Heart left ventricle (tissue), 16 donors: ENCODE data around the gene CCDC92B. TPM values are rescaled to one million over a fixed set of nuclear protein-coding genes. Genes with fewer than 3 reads are reported as not detected.
"Not testable (repeated sequence)": the region's sequence is repeated elsewhere in the genome, so short reads cannot be mapped to it uniquely, and the experiment has no call there.

Source experiments
- ATAC-seq, 4 donors: fragments of 200-7000 bp; cut with Tn5 transposase; one replicate each; pipeline ENCODE4 v1.9.1; 2020 to 2022; ENCODE audit warnings: moderate library complexity in 4 of 4, mild to moderate bottlenecking in 3 of 4, moderate number of reproducible peaks in 1 of 4
- DNase-seq, 5 donors: peaks; one replicate each; pipeline ENCODE4 v3.0.0-alpha.2; 2020
- H3K27ac ChIP-seq, 12 donors: fragments of 200-600 bp; sonication (generic) in 4 of 12; one replicate each; pipeline versions ENCODE4 v1.5.0 to v1.8.0; 2016 to 2022; ENCODE audit warnings: mild to moderate bottlenecking in 2 of 12
- H3K27me3 ChIP-seq, 9 donors: fragments of 200-600 bp; sonication (generic) in 2 of 9; one replicate each; pipeline versions ENCODE4 v1.5.1 to v1.8.0; 2016 to 2022; ENCODE audit warnings: mild to moderate bottlenecking in 3 of 9
- H3K36me3 ChIP-seq, 9 donors: fragments of 200-600 bp; sonication (generic) in 2 of 9; one replicate each; pipeline versions ENCODE4 v1.5.0 to v1.8.0; 2018 to 2022; ENCODE audit warnings: mild to moderate bottlenecking in 2 of 9
- H3K4me1 ChIP-seq, 12 donors: fragments of 200-600 bp; sonication (generic) in 4 of 12; one replicate each; pipeline versions ENCODE4 v1.5.0 to v1.8.0; 2016 to 2022; ENCODE audit warnings: mild to moderate bottlenecking in 3 of 12
- H3K4me3 ChIP-seq, 12 donors: fragments of 200-600 bp; sonication (generic) in 4 of 12; one replicate each; pipeline versions ENCODE4 v1.5.0 to v1.8.0; 2017 to 2022; ENCODE audit warnings: mild to moderate bottlenecking in 9 of 12, moderate library complexity in 4 of 12
- H3K9me3 ChIP-seq, 12 donors: fragments of 200-600 bp; sonication (generic) in 4 of 12; one replicate each; pipeline versions ENCODE4 v1.5.0 to v1.8.0; 2016 to 2022; ENCODE audit warnings: mild to moderate bottlenecking in 1 of 12
- CTCF ChIP-seq, 12 donors: fragments of 200-600 bp; sonication (generic) in 4 of 12; IDR thresholded peaks; one replicate each; pipeline versions ENCODE4 v1.5.0 to v1.8.0; 2018 to 2022; ENCODE audit warnings: antibody characterized with exemption in 12 of 12, mild to moderate bottlenecking in 5 of 12
- POLR2A ChIP-seq, 2 donors: fragments of 450-650 bp; IDR thresholded peaks; one replicate each; pipeline ENCODE4 v1.6.1; 2017; ENCODE audit warnings: antibody characterized with exemption in 2 of 2, mild to moderate bottlenecking in 2 of 2, moderate library complexity in 2 of 2
- WGBS, 4 donors: extraction: QIAGEN DNeasy Blood & Tissue Kit in 2 of 4; methylation state at CpG; one replicate each; pipeline versions ENCODE4 v1.1.5 to v1.1.7; 2013 to 2018; 5-methylcytosine and 5-hydroxymethylcytosine counted together
- intact Hi-C, 10 donors: fragments of 100-400 bp; cut with DNase I; formaldehyde crosslinking; loops; one replicate each; pipeline versions ENCODE4 v1.11.1 to v1.14.2; 2022
- microRNA counts, 2 donors: library from miRNA; unstranded; fragments of <30 nt; microRNA quantifications; one replicate each; lab custom pipeline; 2016
- microRNA-seq, 4 donors: library from miRNA; unstranded; fragments of <30 nt; microRNA quantifications; one replicate each; pipeline versions ENCODE4 to v1.2.0, GENCODE V29; 2017 to 2020
- polyA plus RNA-seq, 2 donors: library from polyadenylated mRNA; stranded (reverse); fragments of 200-250 nt; gene quantifications; one replicate each; pipeline ENCODE4 v1.2.3, GENCODE V29; 2013
- total RNA-seq, 9 donors: library from RNA; depleted of rRNA in 2 of 9; stranded (reverse); fragments of >200 nt in 2 of 9; fragmentation: NEBNext Ultra II Directional in 3 of 9; extraction: Animal tissue kit (Norgen Biotek cat#: 25700) in 3 of 9; gene quantifications; one replicate each; pipeline versions ENCODE4 v1.1.0 to v1.2.4, GENCODE V29; 2016 to 2023
- donor health status: ischemic (EF 13 %, LVEDD 7.1; RV severe dilation, severe dysfunction).
- donor health status: healthy with polysubstance abuse.
- donor health status: DM: no; HTN: yes; CAD: no.
- donor health status: DM: no; HTN: no; CAD: no.
- donor health status: ischemic (EF 25% LVEDD 6.9; RV normal size, moderate dysfunction).
- donor health status: ischemic (EF 25% LVEDD 5.7; RV mildly dilated, moderate dysfunction).
- donor health status: healthy.
- donor health status: DM: yes; HTN: yes; CAD: no.
- donor health status: ischemic (EF 35%, LVEDD 5.7; RV mildly dilated, moderate dysfunction).
- donor health status: nonischemic (EF 11% LVEDD 7.7; RV severe dilation, severe dysfunction).
- donor health status: DM: yes; HTN: yes; CAD: no.
- donor health status: PGD.
- donor health status: ischemic (EF 29% LVEDD 5.4; RV normal size, mild dysfunction).
- donor health status: nonischemic (EF 23%, LVEDD 6.1; RV moderate dilation, normal function).

Gene CCDC92B
- total and polyA plus RNA-seq, 11 donors, result 0.03 to 0.44 (median 0.18) TPM; not detected in 3

- WGBS, 4 donors, result 79 to 84% (median 82%) methylated on average over 3 of the region's 3 CpGs
- Histone ChIP-seq H3K4me1 (peaks cover 0 to 18% (median 9%) of the 10 kb centered on the region in 12 donors), H3K27me3 (no peaks in the 10 kb centered on the region), H3K4me3 (no peak overlapping the region), H3K9me3 (no peaks in the 10 kb centered on the region), H3K36me3 (peaks cover 3 to 77% (median 68%) of the 10 kb centered on the region in 9 donors), H3K27ac (no peak overlapping the region)
- DNase-seq (no peak), ATAC-seq (no peak)
- intact Hi-C loops, result loop anchor here in 4 of 10 donors (10.0 kb wide), 4 partner anchors 88 to 298 kb away; partner anchors contain the start of genes METTL16 (in 3 of the 4) and PAFAH1B1 (in 1 of the 4)
- no peak for TF ChIP-seq CTCF (IDR thresholded peaks at IDR 0.05)
- TF ChIP-seq POLR2A (IDR thresholded peaks at IDR 0.05), result no peak
Measured at GRCh38 chr17:2682176-2682938, 67.1 kb downstream of the CCDC92B start.

DNA sequence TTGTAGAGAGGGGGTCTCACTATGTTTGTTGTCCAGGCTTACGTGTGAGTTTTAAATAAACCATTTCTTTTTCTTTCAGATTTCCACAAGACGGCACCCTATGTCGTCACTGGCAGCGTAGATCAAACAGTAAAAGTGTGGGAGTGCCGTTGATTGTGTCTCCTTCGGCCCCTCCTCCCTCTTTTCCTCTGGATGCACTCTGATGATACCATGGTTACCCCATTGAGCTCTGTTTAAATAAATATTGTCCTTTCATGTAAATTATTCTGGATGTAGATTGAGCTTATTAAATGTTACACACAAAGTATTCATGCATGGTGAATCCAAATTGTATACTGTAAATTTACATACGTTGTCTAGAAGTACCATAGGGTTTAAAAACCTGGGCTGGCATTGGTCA, 67.8 kb downstream of the CCDC92B start:
- H3K36me3 ChIP-seq, result peaks cover 3 to 84% (median 74%) of the 10 kb centered on the region in 9 donors
- no peak overlapping the region for H3K27ac ChIP-seq
- no peak overlapping the region for H3K4me3 ChIP-seq
- DNase-seq, result no peak
- no peak for TF ChIP-seq POLR2A (IDR thresholded peaks at IDR 0.05)
- no peak for TF ChIP-seq CTCF (IDR thresholded peaks at IDR 0.05)
- no peaks in the 10 kb centered on the region for H3K9me3 ChIP-seq
- ATAC-seq, result no peak
- peaks cover 0 to 11% (median 2%) of the 10 kb centered on the region in 12 donors for H3K4me1 ChIP-seq
- WGBS, 4 donors, result 84 to 89% (median 86%) methylated on average over 7 of the region's 7 CpGs
- H3K27me3 ChIP-seq, result no peaks in the 10 kb centered on the region
- intact Hi-C loops, result loop anchor here in 4 of 10 donors (10.0 kb wide), 4 partner anchors 87 to 297 kb away; partner anchors contain the start of genes METTL16 (in 3 of the 4) and PAFAH1B1 (in 1 of the 4)

- Histone ChIP-seq H3K36me3 (peaks cover 3 to 91% (median 81%) of the 10 kb centered on the region in 9 donors), H3K27me3 (no peaks in the 10 kb centered on the region), H3K9me3 (no peaks in the 10 kb centered on the region), H3K4me1 (peaks cover 0 to 4% (median 0%) of the 10 kb centered on the region in 12 donors), H3K27ac (no peak overlapping the region), H3K4me3 (no peak overlapping the region)
- 87 to 95% (median 91%) methylated on average over 2 of the region's 2 CpGs for WGBS, 4 donors
- ATAC-seq (no peak), DNase-seq (no peak)
- intact Hi-C loops, result loop anchor here in 4 of 10 donors (10.0 kb wide), 4 partner anchors 86 to 296 kb away; partner anchors contain the start of genes METTL16 (in 3 of the 4) and PAFAH1B1 (in 1 of the 4)
- no peak for TF ChIP-seq CTCF (IDR thresholded peaks at IDR 0.05)
- TF ChIP-seq POLR2A (IDR thresholded peaks at IDR 0.05), result no peak
Measured at GRCh38 chr17:2680961-2681360, 68.5 kb downstream of the CCDC92B start.

GRCh38 chr17:2679247-2679646, 70.2 kb downstream of the CCDC92B start:
- not testable (repeated sequence) for ATAC-seq
- WGBS, 4 donors, result 98 to 100% (median 100%) methylated on average over 1 of the region's 1 CpG

More at GRCh38 chr17:2679247-2679646, 70.2 kb downstream of the CCDC92B start:
- H3K27me3 ChIP-seq, H3K9me3 ChIP-seq, H3K4me1 ChIP-seq, H3K27ac ChIP-seq, H3K4me3 ChIP-seq, DNase-seq: not testable (repeated sequence)
- intact Hi-C loops, result loop anchor here in 5 of 10 donors (5.0 to 10.0 kb wide), 5 partner anchors 64 to 194 kb away; partner anchors contain the start of genes PAFAH1B1 (in 3 of the 5) and METTL16 (in 1 of the 5)
- H3K36me3 ChIP-seq, result peaks cover 3 to 97% (median 93%) of the 10 kb centered on the region in 9 donors

MicroRNAs within 50 kb of the gene (microRNA counts, 767-probe panel; counts per million panel counts)
- microRNA hsa-miR-1253 (lab: Ali Mortazavi, UCI), result 0 to 71.6 counts per million in 2 donors

Small RNAs within 50 kb of the gene (microRNA-seq; reads per million reads assigned to microRNA genes)
- gene MIR1253, result 0 reads per million in 4 donors
- gene MIR6776, result 0 to 1.0 (median 0.32) reads per million in 4 donors

Other genes with a start within 250 kb of the CCDC92B start
- 10 to 100 TPM; 13.9 to 32.0 (median 24.6) TPM for gene METTL16, start 237.8 kb downstream of the CCDC92B start, total RNA-seq
- gene METTL16, start 237.8 kb downstream of the CCDC92B start, polyA plus RNA-seq, result 10 to 100 TPM; 15.2 to 24.3 TPM
- 100 to 1,000 TPM in 8 of 9 donors, 10 to 100 TPM in 1; 80.5 to 154 (median 121) TPM for gene PAFAH1B1, start 156.0 kb downstream of the CCDC92B start, total RNA-seq
- 10 to 100 TPM; 32.6 to 98.4 TPM for gene PAFAH1B1, start 156.0 kb downstream of the CCDC92B start, polyA plus RNA-seq
- gene CLUH, start 37.9 kb downstream of the CCDC92B start, total RNA-seq, result 100 to 1,000 TPM; 104 to 298 (median 157) TPM
- 100 to 1,000 TPM in 1 of 2 donors, 10 to 100 TPM in 1; 89.5 to 123 TPM for gene CLUH, start 37.9 kb downstream of the CCDC92B start, polyA plus RNA-seq
- gene RAP1GAP2, start 46.8 kb upstream of the CCDC92B start, total RNA-seq, result 10 to 100 TPM; 24.7 to 44.1 (median 36.5) TPM
- gene RAP1GAP2, start 46.8 kb upstream of the CCDC92B start, polyA plus RNA-seq, result 10 to 100 TPM; 13.5 to 18.3 TPM